Fibroblast of lung (primary cell): Measurements from ENCODE around the gene GNB2. TPM values are rescaled to one million over a fixed set of nuclear protein-coding genes. Genes with fewer than 3 reads are reported as not detected.
A peak's percentile ranks its signal among the peaks of the same experiment; 100 is the strongest.
"Not testable (repeated sequence)": the region's sequence is repeated elsewhere in the genome, so short reads cannot be mapped to it uniquely, and the experiment has no call there.

Experiments used
- DNase-seq, 2 donors: peaks; one replicate each; pipeline versions ENCODE4 v3.0.0 to v3.0.0-alpha.2; 2010; ENCODE audit warnings: low read depth in 2 of 2
- H2AFZ ChIP-seq: 2 replicates; pipeline ENCODE4 v1.5.1; 2012; ENCODE audit warnings: low read length, control low read depth, inconsistent platforms
- H3K27ac ChIP-seq: 2 replicates; pipeline ENCODE4 v1.5.1; 2011; ENCODE audit warnings: low read length, control low read depth; ENCODE audit not compliant: insufficient read depth
- H3K27me3 ChIP-seq: 2 replicates; pipeline ENCODE4 v1.5.1; 2011; ENCODE audit warnings: mild to moderate bottlenecking, low read length; ENCODE audit not compliant: control insufficient read depth, insufficient read depth
- H3K36me3 ChIP-seq: 2 replicates; pipeline ENCODE4 v1.5.1; 2011; ENCODE audit warnings: low read length; ENCODE audit not compliant: control insufficient read depth, insufficient read depth
- H3K4me1 ChIP-seq: 2 replicates; pipeline ENCODE4 v1.5.1; 2011; ENCODE audit warnings: low read length; ENCODE audit not compliant: control insufficient read depth, insufficient read depth; ENCODE audit errors: extremely low read depth
- H3K4me2 ChIP-seq: 2 replicates; pipeline ENCODE4 v1.5.1; 2011; ENCODE audit warnings: low read length, control low read depth; ENCODE audit not compliant: insufficient read depth; ENCODE audit errors: extremely low read depth
- H3K4me3 ChIP-seq, 4 experiments: fragments of 200-600 bp in 1 of 4; sonication (generic) in 1 of 4; replicated peaks in 1 of 4; 2 replicates each; pipeline ENCODE4 v1.5.1; 2011 to 2016; ENCODE audit warnings: low read length in 4 of 4, low read depth in 3 of 4, mild to moderate bottlenecking in 3 of 4, control low read depth in 2 of 4, inconsistent platforms in 1 of 4, mixed read lengths in 1 of 4; ENCODE audit not compliant: insufficient read depth in 1 of 4; ENCODE audit errors: control extremely low read depth in 1 of 4
- H3K79me2 ChIP-seq: 2 replicates; pipeline ENCODE4 v1.5.1; 2012; ENCODE audit warnings: mild to moderate bottlenecking, low read length, inconsistent platforms; ENCODE audit not compliant: control insufficient read depth, insufficient read depth
- H3K9ac ChIP-seq: 2 replicates; pipeline ENCODE4 v1.5.1; 2011; ENCODE audit warnings: mild to moderate bottlenecking, low read length, control low read depth; ENCODE audit not compliant: insufficient read depth
- H3K9me3 ChIP-seq: 2 replicates; pipeline ENCODE4 v1.5.1; 2012; ENCODE audit warnings: low read depth, low read length; ENCODE audit not compliant: control insufficient read depth, insufficient read depth
- H4K20me1 ChIP-seq: 2 replicates; pipeline ENCODE4 v1.5.1; 2011; ENCODE audit warnings: low read length; ENCODE audit not compliant: control insufficient read depth, insufficient read depth; ENCODE audit errors: extremely low read depth
- EZH2 ChIP-seq: IDR thresholded peaks from 2 replicates; pipeline ENCODE4 v1.5.1; 2012; ENCODE audit warnings: low read length, control low read depth, mild to moderate bottlenecking; ENCODE audit errors: missing control alignments
- polyA plus RNA-seq, 2 donors: library from polyadenylated mRNA; depleted of rRNA in 1 of 2; stranded (reverse) in 1 of 2; unstranded in 1 of 2; fragments of >200 nt; gene quantifications; 2 replicates each; pipeline ENCODE4 v1.2.1, GENCODE V29; 2011 to 2012; ENCODE audit warnings: missing spikeins in 1 of 2
- total RNA-seq: library from RNA; depleted of rRNA; stranded (reverse); fragments of >200 nt; gene quantifications from 2 replicates; pipeline ENCODE4 v1.2.1, GENCODE V29; 2014
- TF ChIP-seq, protein P1 (sequence below), 2 donors: IDR thresholded peaks in 1 of 2; conservative IDR thresholded peaks in 1 of 2; 1 replicate in 1 of 2; 2 replicates in 1 of 2; pipeline ENCODE4 v1.5.1; 2011 to 2012; ENCODE audit warnings: low read length in 2 of 2, control low read depth in 1 of 2, inconsistent platforms in 1 of 2, low read depth in 1 of 2, mild to moderate bottlenecking in 1 of 2

The GNB2 gene
- total and polyA plus RNA-seq, 2 donors (not counting 1 experiment from before 2014, with no cell fraction given) = 85.2 to 145 TPM

- Histone ChIP-seq H2AFZ (no peak overlapping the region), H3K36me3 (no peaks in the 10 kb centered on the region), H3K4me3 (no peak overlapping the region), H3K27ac (no peak overlapping the region), H3K27me3 (peaks cover 41% of the 10 kb centered on the region), H3K9me3 (no peaks in the 10 kb centered on the region), H4K20me1 (no peaks in the 10 kb centered on the region), H3K4me1 (peaks cover 4% of the 10 kb centered on the region), H3K9ac (no peak overlapping the region), H3K4me2 (no peak overlapping the region), H3K79me2 (no peaks in the 10 kb centered on the region)
- peak; percentile 54 for TF ChIP-seq EZH2
- TF ChIP-seq, protein P1, sequence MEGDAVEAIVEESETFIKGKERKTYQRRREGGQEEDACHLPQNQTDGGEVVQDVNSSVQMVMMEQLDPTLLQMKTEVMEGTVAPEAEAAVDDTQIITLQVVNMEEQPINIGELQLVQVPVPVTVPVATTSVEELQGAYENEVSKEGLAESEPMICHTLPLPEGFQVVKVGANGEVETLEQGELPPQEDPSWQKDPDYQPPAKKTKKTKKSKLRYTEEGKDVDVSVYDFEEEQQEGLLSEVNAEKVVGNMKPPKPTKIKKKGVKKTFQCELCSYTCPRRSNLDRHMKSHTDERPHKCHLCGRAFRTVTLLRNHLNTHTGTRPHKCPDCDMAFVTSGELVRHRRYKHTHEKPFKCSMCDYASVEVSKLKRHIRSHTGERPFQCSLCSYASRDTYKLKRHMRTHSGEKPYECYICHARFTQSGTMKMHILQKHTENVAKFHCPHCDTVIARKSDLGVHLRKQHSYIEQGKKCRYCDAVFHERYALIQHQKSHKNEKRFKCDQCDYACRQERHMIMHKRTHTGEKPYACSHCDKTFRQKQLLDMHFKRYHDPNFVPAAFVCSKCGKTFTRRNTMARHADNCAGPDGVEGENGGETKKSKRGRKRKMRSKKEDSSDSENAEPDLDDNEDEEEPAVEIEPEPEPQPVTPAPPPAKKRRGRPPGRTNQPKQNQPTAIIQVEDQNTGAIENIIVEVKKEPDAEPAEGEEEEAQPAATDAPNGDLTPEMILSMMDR (conservative IDR thresholded peaks at IDR 0.05 in 1 of 2, IDR thresholded peaks at IDR 0.05 in 1 of 2; ENCODE audit: low read depth in 1 of 2, low read length in 2 of 2) = no peak
- DNase-seq = no peak
Measured at GRCh38 chr7:100722480-100723212, 49.1 kb downstream of the GNB2 start.

GRCh38 chr7:100723732-100724275 lies 50.3 kb downstream of the GNB2 start:
- H3K27me3 ChIP-seq = peaks cover 46% of the 10 kb centered on the region
- no peak for TF ChIP-seq EZH2
- TF ChIP-seq, protein P1 (conservative IDR thresholded peaks at IDR 0.05 in 1 of 2, IDR thresholded peaks at IDR 0.05 in 1 of 2; ENCODE audit: low read depth in 1 of 2, low read length in 2 of 2) = no peak
- no peak for DNase-seq

GRCh38 chr7:100724364-100724763 lies 50.8 kb downstream of the GNB2 start:
- H4K20me1 ChIP-seq, H3K4me2 ChIP-seq, DNase-seq, H3K4me3 ChIP-seq, H3K79me2 ChIP-seq, H3K4me1 ChIP-seq, H3K9me3 ChIP-seq, H3K36me3 ChIP-seq, H2AFZ ChIP-seq, H3K9ac ChIP-seq, H3K27ac ChIP-seq: not testable (repeated sequence)
- H3K27me3 ChIP-seq = peaks cover 46% of the 10 kb centered on the region

More at GRCh38 chr7:100723732-100724275, 50.3 kb downstream of the GNB2 start:
- Histone ChIP-seq H2AFZ (no peak overlapping the region), H3K9ac (no peak overlapping the region), H3K9me3 (no peaks in the 10 kb centered on the region), H4K20me1 (no peaks in the 10 kb centered on the region), H3K79me2 (no peaks in the 10 kb centered on the region), H3K4me1 (peaks cover 4% of the 10 kb centered on the region), H3K4me3 (no peak overlapping the region), H3K4me2 (no peak overlapping the region), H3K36me3 (no peaks in the 10 kb centered on the region), H3K27ac (no peak overlapping the region)
